Adrenal gland (tissue), 12 donors: ENCODE data around the gene CYS1. TPM values are rescaled to one million over a fixed set of nuclear protein-coding genes. Genes with fewer than 3 reads are reported as not detected.

ENCODE experiments used
- DNase-seq, 7 donors: peaks; one replicate each; pipeline ENCODE4 v3.0.0-alpha.2; 2019 to 2020
- H3K27ac ChIP-seq, 5 donors: fragments of 200-600 bp; sonication (generic) in 4 of 5; 1 replicate in 3 of 5; 2 replicates in 2 of 5; pipeline versions ENCODE4 v1.5.1 to v1.8.0; 2016 to 2020; ENCODE audit warnings: mild to moderate bottlenecking in 1 of 5
- H3K27me3 ChIP-seq: fragments of 200-600 bp; 2 replicates; pipeline ENCODE4 v1.8.0; 2021
- H3K36me3 ChIP-seq, 2 donors: fragments of 200-600 bp; replicated peaks in 1 of 2; 1 replicate in 1 of 2; 2 replicates in 1 of 2; pipeline versions ENCODE4 v1.5.1 to v1.8.0; 2018 to 2022
- H3K4me1 ChIP-seq, 2 donors: fragments of 200-600 bp; replicated peaks in 1 of 2; 1 replicate in 1 of 2; 2 replicates in 1 of 2; pipeline versions ENCODE4 v1.5.1 to v1.8.0; 2018 to 2021
- H3K4me3 ChIP-seq, 4 donors: fragments of 200-600 bp; sonication (generic) in 3 of 4; one replicate each; pipeline ENCODE4 v1.5.1; 2016 to 2018
- H3K9me3 ChIP-seq, 3 donors: fragments of 200-600 bp; sonication (generic) in 1 of 3; replicated peaks in 1 of 3; 1 replicate in 2 of 3; 2 replicates in 1 of 3; pipeline versions ENCODE4 v1.5.1 to v1.8.0; 2016 to 2021
- CTCF ChIP-seq, 6 experiments: fragments of 450-650 bp in 4 of 6; fragments of 200-600 bp in 2 of 6; sonication (generic) in 1 of 6; IDR thresholded peaks; 1 replicate in 5 of 6; 2 replicates in 1 of 6; pipeline versions ENCODE4 v1.5.1 to v1.8.0; 2016 to 2021; ENCODE audit warnings: antibody characterized with exemption in 6 of 6, mild to moderate bottlenecking in 2 of 6, moderate library complexity in 1 of 6
- POLR2A ChIP-seq, 2 donors: fragments of 450-650 bp; IDR thresholded peaks; one replicate each; pipeline ENCODE4 v1.6.1; 2017; ENCODE audit warnings: antibody characterized with exemption in 2 of 2, mild to moderate bottlenecking in 2 of 2, moderate library complexity in 1 of 2
- WGBS, 4 donors: extraction: QIAGEN DNeasy Blood & Tissue Kit in 2 of 4; methylation state at CpG; one replicate each; pipeline versions ENCODE4 v1.1.5 to v1.1.7; 2013 to 2017; 5-methylcytosine and 5-hydroxymethylcytosine counted together
- intact Hi-C, 2 donors: fragments of 100-400 bp; cut with DNase I; formaldehyde crosslinking; loops; one replicate each; pipeline versions ENCODE4 v1.14.1 to v1.15.0; 2022 to 2023
- polyA plus RNA-seq, 3 donors: library from polyadenylated mRNA; stranded (reverse); fragments of 200-250 nt in 2 of 3; fragments of 350-450 nt in 1 of 3; fragmentation: Illumina TruSeq in 1 of 3; extraction: RNeasy Lipid Tissue Mini Kit (QIAGEN cat#74804) in 1 of 3; gene quantifications; one replicate each; pipeline ENCODE4 v1.2.3, GENCODE V29; 2013 to 2014
- total RNA-seq, 9 donors: library from RNA; depleted of rRNA in 4 of 9; stranded (reverse); fragments of >200 nt in 4 of 9; fragments of 120-200 nt in 1 of 9; fragmentation: NEBNext Ultra II Directional in 1 of 9; extraction: Animal tissue kit (Norgen Biotek cat#: 25700) in 1 of 9; gene quantifications; one replicate each; pipeline versions ENCODE4 v1.1.0 to v1.2.4, GENCODE V29; 2013 to 2023
- donor health status: healthy with polysubstance abuse.
- donor health status: Bipolar disorder and iron deficiency.
- donor health status: DM: yes; HTN: yes; CAD: no.
- donor health status: DM: no; HTN: no; CAD: no.
- donor health status: DM: no; HTN: no; CAD: no.
- donor health status: DM: yes; HTN: yes; CAD: no.

The CYS1 gene
- total and polyA plus RNA-seq, 12 donors: 0.05 to 3.6 (median 1.1) TPM

GRCh38 chr2:10120877-10121574 lies 40.8 kb upstream of the CYS1 start:
- Histone ChIP-seq H3K27ac (peak overlapping the region in 4 of 5 donors; percentile 22 to 85 (median 52)), H3K27me3 (peaks cover 11% of the 10 kb centered on the region), H3K36me3 (no peaks in the 10 kb centered on the region), H3K4me3 (peak overlapping the region in 3 of 4 donors; percentile 18 to 76 (median 46)), H3K4me1 (peaks cover 6 to 25% of the 10 kb centered on the region in 2 donors), H3K9me3 (no peaks in the 10 kb centered on the region)
- 27 to 37% (median 35%) methylated on average over 13 of the region's 13 CpGs for WGBS, 4 donors
- intact Hi-C loops: loop anchor here (5.0 to 10.0 kb wide), 2 partner anchors 291 to 544 kb away; no protein-coding TSS in a partner anchor
- no peak for DNase-seq
- TF ChIP-seq POLR2A (IDR thresholded peaks at IDR 0.05): no peak
- peak in 1 of 6 experiments; percentile 0 for TF ChIP-seq CTCF (IDR thresholded peaks at IDR 0.05)

GRCh38 chr2:10120158-10120876 lies 40.1 kb upstream of the CYS1 start:
- WGBS, 4 donors: 0 to 1% (median 0%) methylated on average over 25 to 60 of the region's 60 CpGs
- TF ChIP-seq CTCF (IDR thresholded peaks at IDR 0.05) (peak in 2 of 6 experiments; percentile 6 to 28), POLR2A (IDR thresholded peaks at IDR 0.05) (peak in 1 of 2 donors; percentile 57)
- Histone ChIP-seq H3K36me3 (no peaks in the 10 kb centered on the region), H3K4me3 (peak overlapping the region in 3 of 4 donors; percentile 18 to 76 (median 46)), H3K9me3 (no peaks in the 10 kb centered on the region), H3K27me3 (peaks cover 11% of the 10 kb centered on the region), H3K4me1 (peaks cover 6 to 25% of the 10 kb centered on the region in 2 donors), H3K27ac (peak overlapping the region in 4 of 5 donors; percentile 22 to 85 (median 52))
- intact Hi-C loops: loop anchor here (5.0 to 10.0 kb wide), 2 partner anchors 292 to 544 kb away; no protein-coding TSS in a partner anchor
- peak; percentile 90 to 96 (median 95) for DNase-seq

GRCh38 chr2:10119601-10120157 lies 39.5 kb upstream of the CYS1 start:
- Histone ChIP-seq H3K27ac (peak overlapping the region in 3 of 5 donors; percentile 33 to 85 (median 70)), H3K9me3 (no peaks in the 10 kb centered on the region), H3K4me1 (peaks cover 6 to 25% of the 10 kb centered on the region in 2 donors), H3K36me3 (no peaks in the 10 kb centered on the region), H3K27me3 (peaks cover 11% of the 10 kb centered on the region), H3K4me3 (peak overlapping the region in 2 of 4 donors; percentile 46 to 76)
- no peak for DNase-seq
- WGBS, 4 donors: 62 to 75% (median 68%) methylated on average over 13 to 14 of the region's 14 CpGs
- intact Hi-C loops: loop anchor here (5.0 to 10.0 kb wide), 2 partner anchors 293 to 545 kb away; no protein-coding TSS in a partner anchor
- TF ChIP-seq CTCF (IDR thresholded peaks at IDR 0.05): no peak
- no peak for TF ChIP-seq POLR2A (IDR thresholded peaks at IDR 0.05)

GRCh38 chr2:10119027-10119325 lies 38.8 kb upstream of the CYS1 start:
- Histone ChIP-seq H3K4me3 (no peak overlapping the region), H3K27ac (no peak overlapping the region), H3K9me3 (no peaks in the 10 kb centered on the region), H3K27me3 (peaks cover 11% of the 10 kb centered on the region), H3K36me3 (no peaks in the 10 kb centered on the region), H3K4me1 (peaks cover 6 to 25% of the 10 kb centered on the region in 2 donors)
- TF ChIP-seq CTCF (IDR thresholded peaks at IDR 0.05): no peak
- no peak for TF ChIP-seq POLR2A (IDR thresholded peaks at IDR 0.05)
- no peak for DNase-seq
- WGBS, 4 donors: 80 to 92% (median 87%) methylated on average over 3 of the region's 3 CpGs
- intact Hi-C loops: no loop called here
